Breast epithelium (tissue), 3 donors: ENCODE data around the gene EXOC3L4.

Experiments used
- POLR2A ChIP-seq: fragments of 450-650 bp; IDR thresholded peaks from one replicate; pipeline ENCODE4 v1.6.1; 2016; ENCODE audit warnings: antibody characterized with exemption, mild to moderate bottlenecking, moderate library complexity
- POLR2AphosphoS5 ChIP-seq, 3 donors: sonication (generic); formaldehyde crosslinking; IDR thresholded peaks; one replicate each; pipeline ENCODE4 v1.6.1; 2017; ENCODE audit warnings: antibody characterized with exemption in 3 of 3
- TF ChIP-seq, protein P1 (sequence below), 3 donors: fragments of 450-650 bp; IDR thresholded peaks; one replicate each; pipeline ENCODE4 v1.5.1; 2016 to 2017; ENCODE audit warnings: antibody characterized with exemption in 3 of 3, mild to moderate bottlenecking in 3 of 3, moderate library complexity in 3 of 3

DNA sequence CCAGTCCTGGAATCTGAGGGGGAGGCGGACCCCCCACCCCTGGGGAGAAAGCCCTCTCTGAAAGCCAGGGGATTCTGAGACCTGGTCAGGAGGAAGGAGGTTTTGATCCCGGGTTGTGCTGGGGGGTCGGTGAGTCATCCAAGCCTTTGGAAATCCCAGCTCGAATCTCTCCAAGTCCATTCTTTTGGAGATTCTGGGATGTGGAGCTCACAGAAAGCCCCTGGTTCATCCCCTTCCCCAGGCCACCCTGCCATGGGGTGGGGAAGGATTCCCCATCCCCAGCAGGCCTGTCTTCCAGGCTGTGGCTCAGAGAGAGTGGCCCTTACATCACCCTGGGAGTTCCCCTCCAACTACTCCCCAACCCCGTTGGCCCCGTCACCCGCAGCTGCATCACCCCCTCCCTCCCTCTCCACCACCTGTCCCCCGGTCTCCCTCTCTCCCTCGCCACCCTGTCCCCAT lies 14.3 kb downstream of the EXOC3L4 start:
- TF ChIP-seq POLR2A: no peak
- TF ChIP-seq, protein P1, sequence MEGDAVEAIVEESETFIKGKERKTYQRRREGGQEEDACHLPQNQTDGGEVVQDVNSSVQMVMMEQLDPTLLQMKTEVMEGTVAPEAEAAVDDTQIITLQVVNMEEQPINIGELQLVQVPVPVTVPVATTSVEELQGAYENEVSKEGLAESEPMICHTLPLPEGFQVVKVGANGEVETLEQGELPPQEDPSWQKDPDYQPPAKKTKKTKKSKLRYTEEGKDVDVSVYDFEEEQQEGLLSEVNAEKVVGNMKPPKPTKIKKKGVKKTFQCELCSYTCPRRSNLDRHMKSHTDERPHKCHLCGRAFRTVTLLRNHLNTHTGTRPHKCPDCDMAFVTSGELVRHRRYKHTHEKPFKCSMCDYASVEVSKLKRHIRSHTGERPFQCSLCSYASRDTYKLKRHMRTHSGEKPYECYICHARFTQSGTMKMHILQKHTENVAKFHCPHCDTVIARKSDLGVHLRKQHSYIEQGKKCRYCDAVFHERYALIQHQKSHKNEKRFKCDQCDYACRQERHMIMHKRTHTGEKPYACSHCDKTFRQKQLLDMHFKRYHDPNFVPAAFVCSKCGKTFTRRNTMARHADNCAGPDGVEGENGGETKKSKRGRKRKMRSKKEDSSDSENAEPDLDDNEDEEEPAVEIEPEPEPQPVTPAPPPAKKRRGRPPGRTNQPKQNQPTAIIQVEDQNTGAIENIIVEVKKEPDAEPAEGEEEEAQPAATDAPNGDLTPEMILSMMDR (IDR thresholded peaks at IDR 0.05): no peak
- TF ChIP-seq POLR2AphosphoS5 (IDR thresholded peaks at IDR 0.05): no peak
